ACC112 (cell line): Measurements from ENCODE around the gene DPY19L3.
"Not testable (repeated sequence)": the region's sequence is repeated elsewhere in the genome, so short reads cannot be mapped to it uniquely, and the experiment has no call there.

Experiments
- H2AFZ ChIP-seq: fragments of 200-600 bp; sonication (generic); one replicate; pipeline ENCODE4 v1.6.0; 2017; ENCODE audit warnings: antibody characterized with exemption, low read length; ENCODE audit not compliant: unreplicated experiment
- H3K27ac ChIP-seq: fragments of 200-600 bp; sonication (generic); 2 replicates; pipeline ENCODE4 v1.5.1; 2014; ENCODE audit warnings: low read depth, mild to moderate bottlenecking, antibody characterized with exemption, low read length, moderate library complexity
- H3K27me3 ChIP-seq: fragments of 200-600 bp; sonication (generic); 2 replicates; pipeline ENCODE4 v1.6.1; 2014; ENCODE audit warnings: mild to moderate bottlenecking, antibody characterized with exemption, low read length, moderate library complexity, mixed read lengths; ENCODE audit not compliant: insufficient read depth
- H3K36me3 ChIP-seq: fragments of 200-600 bp; sonication (generic); 2 replicates; pipeline ENCODE4 v1.6.1; 2016; ENCODE audit warnings: mild to moderate bottlenecking, antibody characterized with exemption, low read length, moderate library complexity, mixed read lengths; ENCODE audit not compliant: insufficient read depth
- H3K4me1 ChIP-seq: fragments of 200-600 bp; sonication (generic); one replicate; pipeline ENCODE4 v1.6.1; 2016; ENCODE audit warnings: low read length, mixed read lengths; ENCODE audit not compliant: insufficient read depth, unreplicated experiment, control insufficient read depth
- H3K4me3 ChIP-seq: fragments of 200-600 bp; sonication (generic); 2 replicates; pipeline ENCODE4 v1.5.1; 2014; ENCODE audit warnings: mild to moderate bottlenecking, low read depth, low read length
- H3K79me2 ChIP-seq: fragments of 200-600 bp; sonication (generic); one replicate; pipeline ENCODE4 v1.6.0; 2016; ENCODE audit warnings: low read length; ENCODE audit not compliant: control insufficient read depth, unreplicated experiment, insufficient read depth

DPY19L3 gene

DNA sequence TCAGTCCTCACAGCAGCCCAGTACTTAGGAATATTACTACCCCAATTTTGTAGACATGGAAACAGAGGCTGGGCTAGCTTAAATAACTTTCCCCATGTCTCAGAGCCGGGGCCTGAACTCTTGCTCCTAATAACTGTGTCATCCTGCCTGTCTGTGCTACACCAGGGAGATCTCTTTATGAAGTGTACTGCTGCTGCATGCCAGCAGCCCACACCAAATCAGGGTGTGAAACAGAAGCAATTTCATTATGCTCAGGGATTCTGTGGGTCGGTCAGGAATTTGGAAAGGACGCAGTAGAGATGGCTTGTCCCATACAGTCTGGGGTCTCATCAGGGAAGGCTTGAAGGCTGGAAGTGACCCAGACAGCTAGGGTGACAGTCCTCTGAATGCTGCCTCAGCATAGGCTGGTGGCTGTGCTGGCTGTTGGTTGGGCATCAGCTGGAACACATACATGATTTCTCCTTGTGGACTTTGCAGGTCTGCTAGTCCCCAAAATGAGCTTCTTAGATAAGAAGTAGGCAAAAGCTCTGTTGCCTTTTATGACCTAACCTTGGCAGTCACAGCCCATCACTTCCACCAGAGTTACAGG lies 37.5 kb upstream of the DPY19L3 start:
- H3K36me3 ChIP-seq = peaks cover 14% of the 10 kb centered on the region

DNA sequence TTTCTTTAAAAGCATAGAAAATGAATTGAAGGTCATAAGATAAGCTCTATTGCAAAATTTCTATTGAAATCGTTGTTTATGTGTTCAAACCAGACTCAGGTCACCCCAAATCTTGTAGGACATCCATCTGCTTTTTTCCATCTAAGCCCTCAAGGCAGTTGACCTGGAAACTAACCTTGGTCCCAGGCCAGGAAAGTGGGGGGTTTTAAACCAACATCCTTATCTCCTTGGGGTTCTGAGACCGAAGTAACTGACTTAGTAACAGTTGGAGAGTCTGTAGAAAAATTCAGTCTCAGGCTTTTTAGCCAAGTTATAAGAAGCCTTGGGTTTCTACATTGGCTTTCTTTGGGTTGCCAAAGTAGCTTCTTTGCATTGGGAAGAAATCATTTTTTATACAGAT lies 36.8 kb upstream of the DPY19L3 start:
- H3K36me3 ChIP-seq = peaks cover 14% of the 10 kb centered on the region
- H2AFZ ChIP-seq = no peak overlapping the region
- H3K27ac ChIP-seq = no peak overlapping the region
- H3K79me2 ChIP-seq = peaks cover 49% of the 10 kb centered on the region
- peaks cover 17% of the 10 kb centered on the region for H3K4me1 ChIP-seq
- no peaks in the 10 kb centered on the region for H3K27me3 ChIP-seq
- no peak overlapping the region for H3K4me3 ChIP-seq

More for the DNA sequence above, 37.5 kb upstream of the DPY19L3 start:
- no peak overlapping the region for H3K4me3 ChIP-seq
- H3K79me2 ChIP-seq = peaks cover 53% of the 10 kb centered on the region
- no peak overlapping the region for H3K27ac ChIP-seq
- H2AFZ ChIP-seq = no peak overlapping the region
- no peaks in the 10 kb centered on the region for H3K27me3 ChIP-seq
- H3K4me1 ChIP-seq = peaks cover 11% of the 10 kb centered on the region

DNA sequence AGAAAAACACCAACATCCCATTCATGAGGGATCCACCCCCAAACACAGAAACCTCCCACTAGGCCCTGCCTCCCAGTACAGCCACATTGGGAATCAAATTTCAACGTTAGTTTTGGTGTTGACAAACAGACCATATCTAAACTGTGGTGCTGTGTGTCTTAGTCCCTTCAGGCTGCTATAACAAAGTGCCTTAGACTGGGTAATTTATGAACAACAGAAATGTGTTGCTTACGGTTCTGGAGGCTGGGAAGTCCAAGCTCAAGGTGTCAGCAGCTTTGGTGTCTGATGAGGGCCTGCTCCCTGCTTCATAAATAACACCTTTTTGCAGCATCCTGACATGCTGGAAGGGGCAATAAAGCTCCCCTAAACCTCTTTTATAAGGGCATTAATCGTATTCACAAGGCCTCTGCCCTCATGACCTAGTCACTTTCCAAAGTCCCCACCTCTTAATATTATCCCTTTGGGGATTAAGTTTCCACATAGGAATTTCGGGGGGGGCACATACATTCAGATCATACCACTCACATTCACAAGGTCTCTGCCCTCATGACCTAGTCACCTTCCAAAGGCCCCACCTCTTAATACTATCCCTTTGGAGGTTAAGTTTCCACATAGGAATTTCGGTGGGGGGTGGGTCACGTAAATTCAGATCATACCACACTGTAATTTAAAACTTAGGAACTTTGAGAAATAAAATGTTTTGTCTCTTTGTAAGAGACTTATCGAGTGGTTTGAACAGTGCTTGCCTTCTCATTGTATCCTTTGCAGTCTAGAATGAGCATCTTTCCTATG lies 32.6 kb upstream of the DPY19L3 start:
- Histone ChIP-seq H2AFZ (no peak overlapping the region), H3K27ac (peak overlapping the region; percentile 95), H3K4me3 (peak overlapping the region; percentile 71), H3K36me3 (peaks cover 6% of the 10 kb centered on the region), H3K4me1 (peaks cover 33% of the 10 kb centered on the region), H3K27me3 (no peaks in the 10 kb centered on the region), H3K79me2 (peaks cover 36% of the 10 kb centered on the region)

DNA sequence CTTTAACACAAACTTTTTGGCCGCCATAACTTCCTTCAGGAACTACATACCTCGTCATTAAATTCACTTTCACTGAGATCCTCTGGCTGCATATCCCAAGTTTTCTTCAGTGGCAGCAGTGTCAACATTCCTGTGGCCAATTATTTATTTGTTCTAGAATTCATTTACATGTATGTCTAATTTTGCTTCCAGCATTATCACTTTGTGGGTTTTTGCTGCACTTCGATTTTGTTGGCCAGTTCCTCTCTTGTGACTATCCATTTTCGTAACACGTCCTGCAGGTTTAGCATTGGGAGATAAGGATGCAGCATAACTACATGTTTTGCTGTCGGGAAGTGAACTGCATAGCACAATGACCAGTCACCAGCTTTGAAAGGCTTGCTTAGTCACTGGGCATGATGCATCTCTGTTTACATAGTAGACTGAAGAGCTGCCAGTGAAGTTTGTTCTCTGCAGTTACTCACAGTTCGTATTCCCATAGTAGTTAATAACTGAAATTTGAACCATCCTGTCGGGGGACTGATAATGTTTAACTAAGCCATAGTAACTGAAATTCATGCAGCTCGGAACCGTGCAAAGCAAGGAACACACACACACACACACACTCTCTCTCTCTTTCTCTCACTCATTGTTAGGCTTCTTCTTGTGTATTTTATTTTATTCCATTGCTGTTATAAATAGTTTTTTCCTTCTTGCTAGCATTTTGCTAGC lies 31.8 kb upstream of the DPY19L3 start:
- H3K79me2 ChIP-seq = peaks cover 28% of the 10 kb centered on the region
- no peak overlapping the region for H2AFZ ChIP-seq
- H3K4me1 ChIP-seq = peaks cover 33% of the 10 kb centered on the region
- H3K4me3 ChIP-seq = peak overlapping the region; percentile 71
- peaks cover 6% of the 10 kb centered on the region for H3K36me3 ChIP-seq
- peak overlapping the region; percentile 95 for H3K27ac ChIP-seq
- no peaks in the 10 kb centered on the region for H3K27me3 ChIP-seq

DNA sequence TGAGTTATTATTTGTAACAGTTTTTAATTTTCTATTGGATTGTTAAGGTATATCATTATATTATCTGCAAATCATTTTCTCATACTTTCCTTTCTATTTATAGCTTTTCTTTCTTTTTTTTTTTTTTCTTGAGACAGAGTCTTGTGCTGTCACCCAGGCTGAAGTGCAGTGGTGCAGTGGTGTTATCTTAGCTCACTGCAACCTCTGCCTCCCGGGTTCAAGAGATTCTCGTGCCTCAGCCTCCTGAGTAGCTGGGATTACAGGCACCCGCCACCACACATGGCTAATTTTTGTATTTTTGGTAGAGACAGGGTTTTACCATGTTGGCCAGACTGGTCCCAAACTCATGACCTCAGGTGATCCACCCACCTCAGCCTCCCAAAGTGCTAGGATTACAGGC lies 31.2 kb upstream of the DPY19L3 start:
- H3K27ac ChIP-seq = peak overlapping the region; percentile 95
- H3K27me3 ChIP-seq, H3K4me3 ChIP-seq, H3K36me3 ChIP-seq, H2AFZ ChIP-seq: not testable (repeated sequence)
- peaks cover 33% of the 10 kb centered on the region for H3K4me1 ChIP-seq
- H3K79me2 ChIP-seq = peaks cover 22% of the 10 kb centered on the region

DNA sequence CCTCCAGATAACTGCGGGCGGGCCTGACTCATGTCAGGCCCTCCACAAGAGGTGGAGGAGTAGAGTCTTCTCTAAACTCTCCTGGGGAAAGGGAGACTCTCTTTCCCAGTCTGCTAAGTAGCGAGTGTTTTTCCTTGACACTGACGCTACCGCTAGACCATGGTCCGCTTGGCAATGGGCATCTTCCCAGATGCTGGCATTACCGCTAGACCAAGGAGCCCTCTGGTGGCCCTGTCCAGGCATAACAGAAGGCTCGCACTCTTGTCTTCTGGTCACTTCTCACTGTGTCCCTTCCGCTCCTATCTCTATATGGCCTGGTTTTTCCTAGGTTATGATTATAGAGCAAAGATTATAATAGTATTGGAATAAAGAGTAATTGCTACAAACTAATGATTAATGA lies 28.5 kb upstream of the DPY19L3 start:
- not testable (repeated sequence) for H3K79me2 ChIP-seq, H2AFZ ChIP-seq, H3K4me3 ChIP-seq, H3K27ac ChIP-seq, H3K27me3 ChIP-seq
- H3K4me1 ChIP-seq = peaks cover 31% of the 10 kb centered on the region
- H3K36me3 ChIP-seq = peaks cover 12% of the 10 kb centered on the region

DNA sequence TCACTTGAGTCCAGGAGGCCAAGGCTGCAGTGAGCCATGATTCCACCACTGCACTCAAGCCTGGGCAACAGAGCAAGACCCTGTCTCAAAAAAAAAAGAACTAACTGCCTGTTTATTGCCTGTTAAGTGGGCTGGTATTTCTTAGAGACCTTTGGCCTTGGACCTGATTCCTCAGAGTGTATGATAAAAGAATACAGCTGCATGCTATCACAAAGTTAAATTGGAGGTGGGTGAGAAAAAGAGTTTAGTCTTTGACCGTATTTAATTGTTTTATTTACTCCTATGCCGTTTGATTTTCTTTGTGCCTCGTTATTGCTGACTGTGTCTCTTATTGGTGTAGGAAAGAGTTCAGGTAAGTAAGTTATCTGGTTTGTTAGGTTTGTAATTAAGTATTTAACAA lies 25.3 kb upstream of the DPY19L3 start:
- Histone ChIP-seq H3K79me2 (peaks cover 2% of the 10 kb centered on the region), H3K36me3 (peaks cover 16% of the 10 kb centered on the region), H3K4me3 (no peak overlapping the region), H3K27ac (no peak overlapping the region), H3K27me3 (no peaks in the 10 kb centered on the region), H3K4me1 (peaks cover 3% of the 10 kb centered on the region), H2AFZ (no peak overlapping the region)

DNA sequence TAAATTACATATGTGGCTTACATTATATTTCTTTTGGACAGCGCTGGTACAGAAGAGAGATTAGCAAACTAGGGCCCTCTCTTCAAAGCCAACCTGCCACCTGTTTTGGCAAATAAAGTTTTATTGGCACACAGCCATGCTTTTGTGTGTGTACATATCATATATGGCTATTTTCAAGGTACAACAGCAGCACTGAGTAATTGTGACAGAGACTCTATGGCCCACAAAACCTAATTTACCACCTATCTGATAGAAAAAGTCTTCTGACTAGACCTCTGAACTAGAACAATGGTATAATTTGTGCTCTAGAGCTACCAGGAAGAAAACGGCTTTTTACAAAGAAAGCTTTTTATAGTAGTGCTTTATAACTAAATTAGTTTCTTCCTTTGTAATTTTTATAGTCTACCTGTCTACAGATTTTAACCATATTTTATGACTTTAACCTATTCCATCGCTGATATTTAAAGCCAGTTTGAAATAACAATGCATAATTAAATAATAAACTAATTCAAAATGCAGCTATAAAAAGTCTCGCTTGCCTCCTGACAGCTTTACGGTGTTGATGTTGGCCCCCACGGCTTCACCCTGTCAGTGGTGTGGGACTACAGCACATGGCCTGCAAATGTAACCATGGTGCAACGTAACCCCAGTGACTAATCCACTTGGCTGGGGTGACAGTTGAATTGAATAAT lies 17.7 kb upstream of the DPY19L3 start:
- no peak overlapping the region for H2AFZ ChIP-seq
- no peaks in the 10 kb centered on the region for H3K79me2 ChIP-seq
- peak overlapping the region; percentile 37 for H3K27ac ChIP-seq
- H3K4me1 ChIP-seq = no peaks in the 10 kb centered on the region
- H3K36me3 ChIP-seq = peaks cover 2% of the 10 kb centered on the region; the same call in 1 of the 2 replicates
- no peak overlapping the region for H3K4me3 ChIP-seq
- H3K27me3 ChIP-seq = no peaks in the 10 kb centered on the region

DNA sequence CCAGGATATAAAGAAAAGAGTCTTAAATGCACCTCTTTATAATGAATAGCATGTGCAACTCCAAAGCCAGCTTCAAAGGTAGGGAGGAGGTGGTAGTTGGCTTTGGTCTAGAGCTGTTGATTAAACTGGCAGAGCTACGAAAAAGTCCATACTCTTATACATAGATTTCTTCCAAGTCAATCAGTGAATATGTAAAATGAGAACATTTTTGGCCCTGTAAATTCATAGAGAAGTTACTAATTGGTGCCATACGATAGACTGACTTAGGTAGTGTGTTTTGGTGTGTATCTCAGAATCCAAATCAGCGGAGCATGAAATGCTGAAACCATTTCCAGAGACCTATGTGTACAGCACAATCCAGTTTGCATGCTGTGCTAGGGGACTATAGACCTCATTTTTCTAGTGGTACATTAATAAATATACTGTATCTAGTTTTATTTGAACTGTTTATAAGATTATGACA lies 17.1 kb upstream of the DPY19L3 start:
- Histone ChIP-seq H3K36me3 (no peaks in the 10 kb centered on the region), H2AFZ (no peak overlapping the region), H3K4me3 (no peak overlapping the region), H3K27me3 (no peaks in the 10 kb centered on the region), H3K4me1 (no peaks in the 10 kb centered on the region), H3K27ac (no peak overlapping the region), H3K79me2 (no peaks in the 10 kb centered on the region)

DNA sequence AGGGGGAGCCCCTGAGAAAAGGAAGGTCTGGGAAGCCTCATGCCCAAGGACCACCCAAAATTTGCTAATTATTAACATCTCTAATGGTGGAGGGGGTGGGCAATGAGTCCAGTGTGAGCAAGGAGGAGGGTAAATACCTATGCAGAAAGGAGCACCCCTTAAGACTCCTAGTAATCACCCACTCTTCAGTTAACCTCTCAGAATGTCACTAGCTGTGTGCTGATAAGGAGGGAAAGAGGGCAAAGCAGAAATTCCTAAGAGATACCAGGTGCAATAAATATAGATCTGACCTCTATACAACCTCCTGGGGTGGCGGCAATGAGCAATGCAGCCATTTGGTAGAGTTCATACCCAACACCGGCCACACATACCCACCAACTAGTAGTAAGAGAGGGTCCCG lies 12.7 kb upstream of the DPY19L3 start:
- no peak overlapping the region for H3K4me3 ChIP-seq
- H3K4me1 ChIP-seq = peaks cover 5% of the 10 kb centered on the region
- no peak overlapping the region for H2AFZ ChIP-seq
- no peaks in the 10 kb centered on the region for H3K79me2 ChIP-seq
- H3K27me3 ChIP-seq = no peaks in the 10 kb centered on the region
- no peaks in the 10 kb centered on the region for H3K36me3 ChIP-seq
- no peak overlapping the region for H3K27ac ChIP-seq
